Endothelial cell of umbilical vein (primary cell): ENCODE data around the gene PMIS2. TPM values are rescaled to one million over a fixed set of nuclear protein-coding genes. Genes with fewer than 3 reads are reported as not detected.

Source experiments
- BruUV-seq: library from RNA; stranded (reverse); fragments of 400-500 nt; replicated peaks from 2 replicates; lab custom pipeline; 2021; lab: Mats Ljungman, UMichigan
- CTCF ChIA-PET: fragments of 300-600, 350-600 bp; sonication (Branson Sonifier 250); formaldehyde crosslinking; loops from one replicate; lab custom pipeline; 2021; ENCODE audit warnings: antibody characterized with exemption, inconsistent platforms; lab: Charles Lee
- POLR2A ChIA-PET: fragments of 300-600, 350-600 bp; sonication (Branson Sonifier 250); formaldehyde crosslinking; loops from one replicate; lab custom pipeline; 2021; ENCODE audit warnings: antibody characterized with exemption, inconsistent platforms; lab: Charles Lee
- DNase-seq: peaks from one replicate; pipeline ENCODE4 v3.0.0-alpha.2; 2011; ENCODE audit warnings: low read depth, low spot score
- FAIRE-seq: peaks from 2 replicates; lab custom pipeline; 2011; peaks lifted over from hg19 to GRCh38; lab: Jason Lieb, UNC
- H2AFZ ChIP-seq: 2 replicates; pipeline ENCODE4 v1.6.0; 2012; ENCODE audit warnings: low read depth, low read length, control low read depth, inconsistent platforms
- H3K27ac ChIP-seq: 2 replicates; pipeline ENCODE4 v1.5.1; 2011; ENCODE audit warnings: low read depth, mild to moderate bottlenecking, control low read depth, low read length, moderate library complexity; ENCODE audit not compliant: insufficient read depth
- H3K27me3 ChIP-seq, 2 experiments: 2 replicates each; pipeline versions ENCODE4 v1.6.0 to v1.6.1; 2011; ENCODE audit warnings: low read length in 2 of 2, mixed read lengths in 1 of 2; ENCODE audit not compliant: control insufficient read depth in 2 of 2, insufficient read depth in 2 of 2
- H3K36me3 ChIP-seq, 2 experiments: 2 replicates in 1 of 2; 3 replicates in 1 of 2; pipeline ENCODE4 v1.5.1; 2011; ENCODE audit warnings: low read length in 2 of 2, mild to moderate bottlenecking in 1 of 2, moderate library complexity in 1 of 2; ENCODE audit not compliant: control insufficient read depth in 2 of 2, insufficient read depth in 2 of 2; ENCODE audit errors: extremely low read depth in 1 of 2
- H3K4me1 ChIP-seq: 3 replicates; pipeline ENCODE4 v1.5.1; 2011; ENCODE audit warnings: mild to moderate bottlenecking, low read length; ENCODE audit not compliant: control insufficient read depth, insufficient read depth; ENCODE audit errors: extremely low read depth
- H3K4me2 ChIP-seq: 2 replicates; pipeline ENCODE4 v1.6.1; 2011; ENCODE audit warnings: low read length, control low read depth, mixed read lengths; ENCODE audit not compliant: insufficient read depth
- H3K4me3 ChIP-seq, 3 experiments: fragments of 200-600 bp in 1 of 3; sonication (generic), shearing (Covaris generic) in 1 of 3; replicated peaks in 1 of 3; 2 replicates each; pipeline ENCODE4 v1.5.1; 2011 to 2016; ENCODE audit warnings: control low read depth in 3 of 3, low read length in 3 of 3, mild to moderate bottlenecking in 2 of 3, inconsistent platforms in 1 of 3, low read depth in 1 of 3, moderate library complexity in 1 of 3; ENCODE audit not compliant: insufficient read depth in 1 of 3
- H3K79me2 ChIP-seq: 2 replicates; pipeline ENCODE4 v1.6.0; 2012; ENCODE audit warnings: low read length, inconsistent platforms; ENCODE audit not compliant: control insufficient read depth, insufficient read depth
- H3K9ac ChIP-seq: replicated peaks from 2 replicates; pipeline ENCODE3; 2011; ENCODE audit warnings: low read length, control low read depth; ENCODE audit not compliant: insufficient read depth; ENCODE audit errors: extremely low read depth
- H3K9me1 ChIP-seq: replicated peaks from 3 replicates; pipeline ENCODE4 v1.6.0; 2011; ENCODE audit warnings: mild to moderate bottlenecking, low read length; ENCODE audit not compliant: control insufficient read depth, insufficient read depth; ENCODE audit errors: extremely low read depth
- H3K9me3 ChIP-seq: replicated peaks from 2 replicates; pipeline ENCODE4 v1.5.1; 2012; ENCODE audit warnings: low read length, inconsistent platforms; ENCODE audit not compliant: control insufficient read depth, insufficient read depth
- H4K20me1 ChIP-seq: replicated peaks from 2 replicates; pipeline ENCODE3; 2011; ENCODE audit warnings: mild to moderate bottlenecking, low read length; ENCODE audit not compliant: control insufficient read depth, insufficient read depth; ENCODE audit errors: extremely low read depth
- EZH2 ChIP-seq: IDR thresholded peaks from 2 replicates; pipeline ENCODE4 v1.6.1; 2012; ENCODE audit warnings: borderline replicate concordance, low read depth, mild to moderate bottlenecking, moderate library complexity, low read length, inconsistent platforms; ENCODE audit not compliant: severe bottlenecking
- FOS ChIP-seq: IDR thresholded peaks from 2 replicates; pipeline ENCODE4 v1.6.1; 2011; ENCODE audit warnings: mild to moderate bottlenecking, low read length, moderate library complexity, borderline replicate concordance; ENCODE audit not compliant: insufficient read depth
- GATA2 ChIP-seq: IDR thresholded peaks from 2 replicates; pipeline ENCODE4 v1.7.0; 2011; ENCODE audit warnings: low read depth, mild to moderate bottlenecking, moderate library complexity, mixed read lengths, low read length; ENCODE audit not compliant: insufficient read length, insufficient read depth
- JUN ChIP-seq: IDR thresholded peaks from 2 replicates; pipeline ENCODE4 v1.6.1; 2011; ENCODE audit warnings: borderline replicate concordance, low read depth; ENCODE audit not compliant: insufficient read length, insufficient read depth
- MYC ChIP-seq: IDR thresholded peaks from one replicate; pipeline ENCODE4 v1.6.1; 2011; ENCODE audit warnings: mild to moderate bottlenecking, low read depth, low read length
- POLR2A ChIP-seq: IDR thresholded peaks from 2 replicates; pipeline ENCODE4 v1.6.1; 2012; ENCODE audit warnings: low read depth, mild to moderate bottlenecking, control low read depth, low read length
- POLR2AphosphoS5 ChIP-seq: IDR thresholded peaks from 2 replicates; pipeline ENCODE4 v1.6.1; 2012; ENCODE audit warnings: low read depth, mild to moderate bottlenecking, control low read depth, low read length, moderate library complexity; ENCODE audit not compliant: insufficient read depth
- dilution Hi-C: fragments of 300-500 bp; cut with MboI; formaldehyde crosslinking; loops from one replicate; pipeline ENCODE4 v1.15.0; 2019; ENCODE audit warnings: low sequenced_read_pairs; ENCODE audit not compliant: extremely low pct_ligation_motif_present
- intact Hi-C: fragments of 100-400 bp; cut with micrococcal nuclease; formaldehyde crosslinking; loops from one replicate; pipeline ENCODE4 v1.10.0; 2022
- polyA plus RNA-seq, 4 experiments: library from polyadenylated mRNA; depleted of rRNA in 3 of 4; stranded (reverse) in 3 of 4; unstranded in 1 of 4; fragments of >200 nt; gene quantifications; 2 replicates each; pipeline versions ENCODE4 v1.2.1 to v1.2.3, GENCODE V29; 2011 to 2012; ENCODE audit warnings: missing spikeins in 1 of 4
- total RNA-seq: library from RNA; stranded (reverse); gene quantifications from 2 replicates; pipeline ENCODE4 v1.2.3, GENCODE V29; 2021
- TF ChIP-seq, protein P1 (sequence below): IDR thresholded peaks from 2 replicates; pipeline ENCODE4 v1.6.1; 2011; ENCODE audit not compliant: insufficient read depth, insufficient read length
- TF ChIP-seq, protein P2 (sequence below), 2 donors: IDR thresholded peaks; 1 replicate in 1 of 2; 2 replicates in 1 of 2; pipeline ENCODE4 v1.5.1; 2011; ENCODE audit warnings: low read length in 2 of 2, mild to moderate bottlenecking in 2 of 2, moderate library complexity in 2 of 2, control low read depth in 1 of 2, inconsistent platforms in 1 of 2, low read depth in 1 of 2; ENCODE audit not compliant: insufficient read depth in 1 of 2; ENCODE audit errors: extremely low read depth in 1 of 2

PMIS2 gene
- total and polyA plus RNA-seq, 2 donors (not counting 3 experiments of a cell fraction or from before 2014, with no cell fraction given) = not detected

DNA sequence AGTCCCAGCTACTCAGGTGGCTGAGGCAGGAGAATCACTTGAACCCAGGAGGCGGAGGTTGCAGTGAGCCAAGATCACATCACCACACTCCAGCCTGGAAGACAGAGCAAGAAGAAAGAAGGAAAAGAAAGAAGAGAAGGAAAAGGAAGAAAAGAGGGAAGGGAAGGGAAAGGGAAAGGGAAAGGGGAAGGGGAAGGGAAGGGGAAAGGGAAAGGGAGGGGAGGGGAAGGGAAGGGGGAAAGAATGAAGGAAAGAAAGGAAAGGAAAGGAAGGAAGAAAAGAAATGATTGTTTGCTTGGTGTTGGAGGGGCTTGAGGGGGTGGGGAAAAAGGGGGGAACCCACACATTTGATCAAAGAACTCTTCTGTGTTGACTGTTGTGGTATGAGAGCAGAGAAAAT is 10.0 kb downstream of the PMIS2 start:
- FAIRE-seq = no peak
- Histone ChIP-seq H3K9me1 (no peaks in the 10 kb centered on the region), H2AFZ (no peak overlapping the region), H3K9me3 (no peaks in the 10 kb centered on the region), H3K27ac (no peak overlapping the region), H3K4me2 (no peak overlapping the region), H3K79me2 (no peaks in the 10 kb centered on the region), H3K4me3 (no peak overlapping the region), H3K9ac (no peak overlapping the region), H3K27me3 (no peaks in the 10 kb centered on the region), H4K20me1 (no peaks in the 10 kb centered on the region), H3K36me3 (no peaks in the 10 kb centered on the region), H3K4me1 (no peaks in the 10 kb centered on the region)
- intact Hi-C loops (no loop called here), dilution Hi-C loops (no loop called here)
- TF ChIP-seq, protein P1, sequence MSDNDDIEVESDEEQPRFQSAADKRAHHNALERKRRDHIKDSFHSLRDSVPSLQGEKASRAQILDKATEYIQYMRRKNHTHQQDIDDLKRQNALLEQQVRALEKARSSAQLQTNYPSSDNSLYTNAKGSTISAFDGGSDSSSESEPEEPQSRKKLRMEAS = no peak
- TF ChIP-seq, protein P2, sequence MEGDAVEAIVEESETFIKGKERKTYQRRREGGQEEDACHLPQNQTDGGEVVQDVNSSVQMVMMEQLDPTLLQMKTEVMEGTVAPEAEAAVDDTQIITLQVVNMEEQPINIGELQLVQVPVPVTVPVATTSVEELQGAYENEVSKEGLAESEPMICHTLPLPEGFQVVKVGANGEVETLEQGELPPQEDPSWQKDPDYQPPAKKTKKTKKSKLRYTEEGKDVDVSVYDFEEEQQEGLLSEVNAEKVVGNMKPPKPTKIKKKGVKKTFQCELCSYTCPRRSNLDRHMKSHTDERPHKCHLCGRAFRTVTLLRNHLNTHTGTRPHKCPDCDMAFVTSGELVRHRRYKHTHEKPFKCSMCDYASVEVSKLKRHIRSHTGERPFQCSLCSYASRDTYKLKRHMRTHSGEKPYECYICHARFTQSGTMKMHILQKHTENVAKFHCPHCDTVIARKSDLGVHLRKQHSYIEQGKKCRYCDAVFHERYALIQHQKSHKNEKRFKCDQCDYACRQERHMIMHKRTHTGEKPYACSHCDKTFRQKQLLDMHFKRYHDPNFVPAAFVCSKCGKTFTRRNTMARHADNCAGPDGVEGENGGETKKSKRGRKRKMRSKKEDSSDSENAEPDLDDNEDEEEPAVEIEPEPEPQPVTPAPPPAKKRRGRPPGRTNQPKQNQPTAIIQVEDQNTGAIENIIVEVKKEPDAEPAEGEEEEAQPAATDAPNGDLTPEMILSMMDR (IDR thresholded peaks at IDR 0.05; ENCODE audit: extremely low read depth in 1 of 2, insufficient read depth in 1 of 2, low read depth in 1 of 2, low read length in 2 of 2) = no peak
- TF ChIP-seq FOS = no peak
- no peak for TF ChIP-seq POLR2AphosphoS5
- TF ChIP-seq GATA2 = no peak
- TF ChIP-seq JUN = no peak
- TF ChIP-seq EZH2 = no peak
- TF ChIP-seq POLR2A = no peak
- TF ChIP-seq MYC = no peak
- no peak for DNase-seq
- ChIA-PET CTCF (no interaction called here), POLR2A (no interaction called here)
- no TSS peak for BruUV-seq
